SK-MEL-5 (cell line): ENCODE data around the gene RASGRP3. TPM values are rescaled to one million over a fixed set of nuclear protein-coding genes. Genes with fewer than 3 reads are reported as not detected.
A peak's percentile ranks its signal among the peaks of the same experiment; 100 is the strongest.

ENCODE experiments used
- DNase-seq: peaks from one replicate; pipeline ENCODE4 v3.0.0-alpha.2; 2016; ENCODE audit warnings: low read depth, low spot score
- in situ Hi-C: cut with HindIII; loops from 2 replicates; pipeline ENCODE4 v1.10.0; 2016; ENCODE audit warnings: low sequenced_read_pairs, high pct_unique_total_duplicates, low pct_unique_long_range_greater_than_20kb
- total RNA-seq: library from RNA; depleted of rRNA; stranded (reverse); fragments of >200 nt; shearing (Covaris generic); gene quantifications from 2 replicates; pipeline ENCODE4 v1.2.3, GENCODE V29; 2014

Gene RASGRP3
- total RNA-seq, 1 experiment from 2014 or later: 26.3 TPM

DNA sequence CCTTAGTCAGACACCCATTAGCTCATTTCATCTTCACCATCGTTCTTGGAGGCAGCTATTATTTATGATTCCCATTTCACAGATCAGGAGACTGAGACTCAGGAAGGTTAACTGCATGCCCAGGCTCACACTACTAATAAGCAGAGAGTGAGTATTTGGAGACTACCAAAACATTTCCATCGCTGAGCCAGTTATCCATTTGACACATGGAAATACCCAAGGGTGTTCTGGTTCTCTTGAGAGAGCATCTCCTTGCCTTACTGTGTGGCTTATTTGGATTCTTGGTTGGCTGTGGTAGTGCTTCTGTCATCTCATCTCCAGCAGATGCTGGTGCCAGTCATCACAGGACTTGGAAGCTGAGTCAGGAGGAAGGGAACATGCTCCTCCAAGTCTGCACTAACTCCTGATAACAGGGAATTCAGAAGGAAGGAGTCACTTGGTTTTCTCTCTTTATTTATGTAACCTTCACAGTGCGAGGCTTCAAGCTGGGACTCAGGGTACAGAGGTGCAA, 55.2 kb downstream of the RASGRP3 start:
- in situ Hi-C loops: no loop called here
- no peak for DNase-seq

DNA sequence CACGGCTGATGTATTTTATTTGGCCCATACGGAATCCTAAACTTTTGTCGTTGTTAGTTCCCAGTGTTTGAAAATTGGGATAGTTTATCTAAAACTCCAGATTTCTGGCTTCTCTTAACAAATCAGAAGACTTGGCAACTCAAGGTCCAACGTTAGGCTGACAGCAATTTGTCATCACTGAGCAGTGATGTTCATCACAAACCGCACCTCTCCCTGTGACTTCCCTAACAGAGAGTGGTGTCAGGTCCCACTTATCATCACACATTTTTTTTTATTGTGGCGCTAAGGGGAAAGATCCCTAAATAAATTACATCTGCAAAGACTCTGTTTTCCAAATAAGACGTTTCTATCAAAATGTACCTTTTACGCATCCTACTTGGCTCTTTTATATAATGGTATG, 55.7 kb downstream of the RASGRP3 start:
- in situ Hi-C loops: no loop called here
- DNase-seq: no peak

DNA sequence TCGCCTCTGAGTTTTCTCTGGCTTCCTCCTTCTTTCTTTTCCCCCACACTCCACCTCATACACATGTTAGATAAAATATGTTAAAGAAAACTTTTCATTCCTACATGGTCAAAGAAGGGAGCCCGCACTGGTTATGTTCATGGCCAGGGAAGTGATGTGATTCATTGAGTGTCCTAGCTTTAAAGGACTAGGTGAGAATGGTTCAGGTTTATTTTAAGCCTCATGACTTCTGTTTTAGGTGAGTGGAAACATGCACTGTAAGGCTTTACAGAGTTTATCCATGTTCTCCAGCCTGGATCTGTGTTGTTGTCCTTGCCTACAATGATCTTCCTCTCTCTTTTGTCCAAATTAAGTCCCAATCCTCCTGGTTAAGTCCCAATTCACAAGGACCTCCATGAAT, 56.5 kb downstream of the RASGRP3 start:
- DNase-seq: no peak
- in situ Hi-C loops: no loop called here

DNA sequence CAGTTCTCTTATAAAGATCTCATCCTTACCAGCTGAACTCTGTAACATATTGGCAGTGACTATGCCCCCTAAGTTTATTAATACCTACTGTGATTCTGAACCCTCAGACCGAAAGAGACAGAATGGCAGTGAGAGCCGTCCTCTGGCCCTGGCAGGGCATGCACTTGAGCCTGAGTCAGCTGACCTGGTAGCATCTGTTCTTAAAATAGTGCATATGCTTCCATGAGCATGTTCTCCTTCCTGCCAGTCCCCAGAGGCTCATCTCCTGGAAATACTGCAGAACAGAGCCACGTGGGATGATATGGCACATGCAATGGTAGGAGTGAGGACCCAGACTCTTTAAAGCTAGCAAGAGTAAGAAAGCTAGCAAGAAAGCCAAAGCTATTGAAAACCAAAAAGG, 59.0 kb downstream of the RASGRP3 start:
- in situ Hi-C loops: no loop called here

DNA sequence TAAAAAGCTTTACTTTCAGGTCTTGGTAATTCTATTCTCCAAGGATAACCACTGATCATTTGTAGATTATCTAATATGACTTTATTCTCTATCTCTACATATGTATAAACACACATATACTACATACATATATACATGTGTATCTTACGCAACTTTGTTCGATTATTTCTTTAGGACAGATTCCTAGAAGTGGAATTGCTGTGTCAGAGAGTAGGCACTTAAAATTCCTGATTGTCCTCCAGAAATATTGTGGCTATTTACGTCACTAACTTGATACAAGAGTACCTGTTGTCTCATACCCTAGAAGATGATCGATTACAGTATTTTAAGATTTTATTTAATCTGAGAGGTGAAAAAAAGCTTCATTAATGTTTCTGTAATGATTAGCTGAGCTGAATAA, 64.8 kb downstream of the RASGRP3 start:
- no peak for DNase-seq
- in situ Hi-C loops: no loop called here

More for the DNA sequence above, 59.0 kb downstream of the RASGRP3 start:
- DNase-seq: peak; percentile 45

DNA sequence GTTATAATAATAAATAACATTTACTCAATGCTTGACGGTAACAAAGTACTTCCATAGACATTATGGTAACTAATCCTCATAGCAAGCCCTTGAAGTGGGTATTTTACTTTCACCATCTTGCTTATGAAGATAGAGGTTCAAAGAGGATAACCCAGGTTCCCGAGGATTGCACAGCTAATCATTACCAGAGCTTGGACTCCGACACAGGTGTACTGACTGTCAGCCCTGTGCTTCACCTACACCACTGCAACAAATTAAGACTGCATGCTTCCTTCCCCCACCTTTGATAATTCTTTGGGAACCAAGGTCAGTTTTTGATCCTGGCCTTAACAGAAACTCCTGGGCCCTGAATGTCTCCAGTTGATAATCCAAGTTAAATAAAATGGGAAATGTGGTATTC, 73.8 kb downstream of the RASGRP3 start:
- in situ Hi-C loops: no loop called here
- DNase-seq: no peak

DNA sequence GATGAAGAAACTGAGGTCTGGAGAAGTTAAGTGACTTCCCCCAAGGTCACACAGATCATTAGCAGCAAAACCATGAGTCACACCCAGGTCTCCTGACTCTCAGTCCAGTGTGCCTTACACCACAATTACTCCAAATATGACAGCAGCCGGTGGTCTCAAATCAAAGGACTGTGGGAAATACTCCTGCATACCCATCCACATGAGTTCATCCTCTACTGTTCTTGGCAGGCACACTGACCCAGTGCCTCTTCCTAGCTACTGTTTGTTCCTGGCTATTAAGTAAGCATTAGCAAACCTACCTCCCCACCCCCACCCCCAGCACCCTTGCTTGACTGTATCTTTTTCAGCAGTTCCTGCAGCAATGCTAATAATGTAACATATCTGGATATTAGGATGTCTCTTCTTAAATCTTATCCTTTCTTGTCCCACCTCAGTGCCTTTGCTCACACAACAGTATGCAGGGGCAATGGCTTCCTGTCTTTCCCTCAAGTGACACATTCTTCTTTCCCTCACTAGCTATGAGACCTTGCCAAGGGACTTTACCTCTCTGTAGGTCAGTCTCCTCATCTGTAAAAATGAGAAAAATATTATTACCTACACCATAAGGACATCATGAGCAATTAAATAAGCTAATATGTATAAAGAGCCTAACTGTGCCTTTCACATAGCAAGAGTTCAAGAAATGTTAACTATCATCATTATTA, 76.5 kb downstream of the RASGRP3 start:
- no peak for DNase-seq
- in situ Hi-C loops: no loop called here

DNA sequence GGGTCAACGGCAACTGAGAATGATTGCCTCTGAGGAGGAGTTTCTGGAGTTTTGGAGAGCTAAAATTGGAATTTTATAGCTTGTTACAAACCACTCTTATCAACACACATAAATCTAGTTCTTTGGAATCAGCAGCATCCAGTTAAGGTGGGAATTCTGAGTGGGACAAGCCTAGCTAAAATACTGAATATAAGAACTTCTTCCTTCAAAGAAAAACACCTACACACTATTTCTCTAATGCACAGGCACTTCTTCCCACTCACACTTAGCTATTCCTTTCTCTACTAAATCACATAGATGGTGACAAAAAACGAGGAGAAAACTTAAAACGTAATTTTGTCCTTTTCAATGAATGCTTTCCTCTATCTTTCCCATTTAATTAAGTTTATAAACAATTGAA, 79.2 kb downstream of the RASGRP3 start:
- no peak for DNase-seq
- in situ Hi-C loops: no loop called here

DNA sequence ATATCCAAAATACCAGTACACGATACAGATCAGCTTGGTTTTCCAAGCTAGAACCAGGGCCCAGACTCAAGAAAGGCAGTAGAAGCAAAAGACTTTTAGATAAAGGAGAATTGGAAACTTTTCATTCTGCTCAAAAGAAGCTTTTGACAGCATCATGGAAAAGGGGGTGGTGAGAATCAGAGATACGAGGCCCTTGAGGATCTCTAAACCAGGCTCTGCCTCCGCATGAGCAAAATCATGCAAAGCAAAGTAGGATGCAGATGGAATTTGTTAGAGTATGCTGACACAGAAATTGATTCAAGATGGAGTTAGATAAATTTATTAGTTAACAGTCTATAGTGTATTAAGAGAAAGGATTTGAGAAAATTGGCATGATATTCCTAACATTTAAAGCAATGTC, 82.9 kb downstream of the RASGRP3 start:
- no peak for DNase-seq
- in situ Hi-C loops: no loop called here

DNA sequence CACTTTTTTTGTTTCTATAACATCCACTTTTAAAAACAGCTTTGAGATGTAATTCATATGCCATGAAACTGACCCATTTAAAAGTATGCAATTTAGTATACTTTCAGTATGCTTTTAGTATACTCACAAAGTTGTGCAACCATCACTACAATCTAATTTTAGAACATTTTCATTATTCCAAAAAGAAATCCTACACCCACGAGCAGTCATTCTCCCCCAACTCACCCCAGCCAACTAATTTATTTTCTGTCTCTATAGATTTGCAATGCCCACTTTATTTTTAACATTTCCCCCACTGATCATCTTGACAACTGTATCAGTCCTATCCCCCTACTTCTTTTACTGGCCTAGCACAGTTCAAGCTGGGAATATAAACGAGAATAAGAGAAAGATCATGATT, 83.6 kb downstream of the RASGRP3 start:
- DNase-seq: no peak
- in situ Hi-C loops: no loop called here

DNA sequence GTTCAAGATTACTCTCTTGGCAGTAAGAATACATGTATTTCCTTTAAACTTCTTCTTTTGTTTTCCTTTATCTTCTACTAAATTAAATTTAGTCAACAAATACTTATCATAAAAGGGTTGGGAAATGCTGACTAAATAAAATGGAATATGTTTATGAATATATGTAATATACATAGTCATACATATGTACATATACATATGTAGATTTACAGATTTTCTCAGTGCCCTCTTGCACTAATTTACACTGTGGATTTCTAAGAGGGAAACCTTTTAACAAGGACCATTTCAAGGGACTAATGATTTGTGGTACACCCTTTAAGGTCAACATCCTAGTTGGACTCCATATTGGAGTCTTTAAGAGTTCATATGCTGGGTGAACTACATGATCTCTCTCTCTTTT, 85.4 kb downstream of the RASGRP3 start:
- in situ Hi-C loops: no loop called here
- no peak for DNase-seq

DNA sequence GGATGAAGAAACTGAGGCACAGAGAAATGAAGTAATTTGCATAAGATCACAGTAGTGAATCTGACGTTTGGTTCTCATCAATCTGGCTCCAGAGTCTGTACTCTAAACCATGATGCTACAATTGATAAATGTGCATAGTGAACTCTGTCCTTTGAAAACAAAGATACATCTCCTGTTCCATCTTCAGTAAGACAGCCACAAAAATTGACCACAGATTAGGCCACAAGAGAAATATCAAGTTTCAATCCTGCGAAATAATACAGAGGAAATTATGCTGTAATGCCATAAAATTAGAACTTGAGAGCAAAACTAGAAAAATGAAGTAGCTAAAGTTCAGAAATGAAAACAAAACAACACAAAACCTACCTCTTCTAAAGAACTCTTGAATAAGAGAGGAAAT, 94.2 kb downstream of the RASGRP3 start:
- in situ Hi-C loops: no loop called here
- DNase-seq: no peak

DNA sequence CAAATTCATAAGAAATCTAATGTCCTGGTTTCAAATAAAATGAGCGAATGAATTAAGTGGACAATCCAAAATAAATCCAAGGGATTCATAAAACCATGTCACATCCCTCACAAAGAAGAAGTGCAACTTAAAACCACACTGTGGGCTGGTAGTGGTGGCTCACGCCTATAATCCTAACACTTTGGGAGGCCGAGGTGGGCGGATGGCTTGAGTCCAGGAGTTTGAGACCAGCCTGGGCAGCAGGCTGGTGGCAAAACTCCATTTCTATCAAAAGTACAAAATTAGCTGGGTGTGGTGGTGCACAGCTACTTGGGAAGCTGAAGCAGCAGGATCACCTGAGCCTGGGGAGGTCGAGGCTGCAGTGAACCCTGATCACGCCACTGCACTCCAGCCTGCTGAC, 97.2 kb downstream of the RASGRP3 start:
- in situ Hi-C loops: no loop called here

DNA sequence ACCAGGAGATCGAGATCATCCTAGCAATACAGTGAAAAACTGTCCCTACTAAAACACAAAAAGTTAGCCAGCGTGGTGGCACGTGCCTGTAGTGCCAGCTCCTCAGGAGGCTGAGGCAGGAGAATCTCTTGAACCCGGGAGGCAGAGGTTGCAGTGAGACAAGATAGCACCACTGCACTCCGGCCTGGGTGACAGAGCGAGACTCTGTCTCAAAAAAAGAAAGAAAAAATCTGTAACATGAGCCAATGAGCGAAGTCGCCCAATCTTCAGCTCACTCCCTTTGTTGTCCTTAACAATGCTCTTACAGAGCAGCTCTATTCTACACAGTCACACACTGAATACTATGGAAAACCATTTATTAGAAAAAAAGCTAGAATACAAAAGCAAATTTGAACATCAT, 100.6 kb downstream of the RASGRP3 start:
- in situ Hi-C loops: no loop called here
- no peak for DNase-seq

More for the DNA sequence above, 97.2 kb downstream of the RASGRP3 start:
- DNase-seq: no peak

DNA sequence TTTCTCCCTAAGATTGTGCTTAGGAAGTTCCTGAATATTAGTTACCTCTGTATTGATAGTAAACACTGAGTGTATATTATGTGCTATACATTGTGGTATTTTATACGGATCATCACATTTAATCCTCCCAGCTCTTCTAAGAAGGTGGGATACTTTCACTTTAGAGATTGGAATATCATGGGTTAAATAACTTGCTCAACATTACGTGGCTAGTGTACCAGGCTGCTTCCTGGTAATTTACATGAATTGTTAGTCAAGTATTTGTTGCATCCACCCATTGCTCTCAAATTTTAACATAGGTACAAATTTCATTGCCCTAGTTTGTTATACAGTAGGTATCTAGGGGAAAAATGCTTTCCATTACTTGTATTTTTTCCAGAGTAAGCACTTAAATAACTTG, 101.2 kb downstream of the RASGRP3 start:
- no peak for DNase-seq
- in situ Hi-C loops: no loop called here

DNA sequence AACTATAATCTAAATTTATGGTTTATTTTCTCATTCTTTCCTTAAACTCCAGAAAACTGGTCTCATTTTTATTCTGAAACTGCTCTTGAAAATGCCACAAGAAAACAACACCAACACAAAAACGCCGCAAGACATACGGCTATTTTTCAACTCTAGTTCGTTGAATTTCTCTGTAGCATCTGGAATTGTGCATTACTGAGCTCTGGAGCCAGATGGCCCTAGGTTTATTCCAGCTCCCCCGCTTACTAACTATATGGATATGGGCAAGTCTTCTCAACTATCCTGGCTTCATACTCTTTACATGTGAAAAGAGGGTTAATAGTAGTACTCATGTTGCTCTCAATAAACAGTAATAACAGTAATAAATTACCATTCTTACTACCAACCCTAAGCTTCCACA, 102.8 kb downstream of the RASGRP3 start:
- in situ Hi-C loops: no loop called here
- DNase-seq: no peak

DNA sequence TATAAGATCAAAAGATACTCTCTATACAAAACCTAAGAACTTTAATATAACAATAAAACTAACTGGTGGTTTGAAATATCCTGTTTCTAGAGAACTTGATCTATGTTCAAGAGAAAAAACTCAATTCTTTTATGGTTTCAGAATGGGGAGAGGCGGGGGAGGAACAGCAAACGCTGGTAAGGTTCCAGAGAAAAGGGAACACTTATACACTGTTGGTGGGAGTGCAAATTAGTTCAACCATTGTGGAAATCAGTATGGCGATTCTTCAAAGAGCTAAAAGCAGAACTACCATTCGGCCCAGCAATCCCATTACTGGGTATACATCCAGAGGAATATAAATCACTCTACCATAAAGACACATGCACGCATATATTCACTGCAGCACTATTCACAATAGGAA, 105.4 kb downstream of the RASGRP3 start:
- in situ Hi-C loops: no loop called here
- DNase-seq: no peak

DNA sequence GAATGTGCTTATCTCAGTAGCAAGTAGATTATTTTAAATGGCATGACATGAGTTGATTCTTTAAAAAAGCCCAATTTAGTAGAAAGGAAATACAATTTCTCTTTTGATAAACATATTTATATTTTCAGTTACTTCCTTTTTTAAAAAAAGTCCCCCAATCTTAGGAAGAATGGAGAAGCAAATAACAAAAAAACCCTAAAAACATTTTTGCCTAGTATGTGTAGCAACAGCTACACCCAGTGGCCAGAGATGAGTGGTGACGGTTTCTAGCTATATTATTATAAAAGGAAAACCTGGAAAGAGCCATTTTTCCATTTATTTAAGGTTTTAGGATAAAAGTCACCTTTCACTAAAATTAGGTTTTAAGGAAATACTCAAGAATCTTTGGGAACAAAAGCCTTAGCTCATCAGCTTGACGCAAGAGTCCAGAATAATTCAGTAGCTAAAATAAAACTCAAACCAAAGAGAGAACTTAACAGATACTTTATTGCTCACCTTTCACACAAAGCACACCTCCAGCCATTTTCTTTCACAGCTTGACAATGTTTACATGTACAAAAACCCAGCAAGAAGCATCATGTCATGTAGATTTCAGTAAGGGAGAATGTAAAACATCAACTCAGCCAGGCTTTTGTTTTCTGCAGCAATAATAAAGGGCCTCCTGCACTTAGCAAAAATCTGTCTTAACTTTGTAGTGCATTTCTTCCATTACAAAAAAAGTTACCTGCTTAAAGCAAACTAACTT, 106.9 kb downstream of the RASGRP3 start:
- DNase-seq: peak; percentile 69
- in situ Hi-C loops: no loop called here

DNA sequence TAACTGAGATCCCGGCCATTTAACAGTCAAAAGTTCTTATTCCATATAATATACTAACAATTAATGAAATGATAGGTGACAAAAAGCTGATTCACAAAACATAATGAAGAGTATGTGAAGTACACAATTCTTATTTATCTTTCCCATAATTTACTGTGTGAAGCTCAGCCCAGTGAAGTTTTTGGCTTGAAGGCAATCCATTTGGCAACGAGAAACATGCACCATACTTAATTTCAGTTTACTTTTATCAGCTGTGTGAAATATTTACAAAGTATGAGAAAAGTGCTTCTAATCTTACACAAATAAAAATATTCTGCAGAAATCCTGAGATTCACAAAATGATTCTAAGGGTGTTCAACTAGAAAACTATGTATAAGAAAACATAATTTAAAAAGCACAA, 110.3 kb downstream of the RASGRP3 start:
- DNase-seq: no peak
- in situ Hi-C loops: no loop called here
